Mesendoderm (in vitro differentiated cells): ENCODE results near the gene CRADD. TPM values are rescaled to one million over a fixed set of nuclear protein-coding genes. Genes with fewer than 3 reads are reported as not detected.

Source experiments
- DNase-seq: peaks from one replicate; pipeline ENCODE4 v3.0.0; 2013
- H2AK5ac ChIP-seq: 2 replicates; pipeline ENCODE4 v1.6.1; 2013; ENCODE audit warnings: low read length, inconsistent platforms
- H2BK120ac ChIP-seq: 2 replicates; pipeline ENCODE4 v1.6.1; 2013; ENCODE audit warnings: low read depth, mild to moderate bottlenecking, low read length, moderate library complexity, mixed read lengths
- H2BK15ac ChIP-seq: replicated peaks from 2 replicates; pipeline ENCODE4 v1.6.1; 2013; ENCODE audit warnings: low read depth, mild to moderate bottlenecking, moderate library complexity
- H2BK5ac ChIP-seq: 2 replicates; pipeline ENCODE4 v1.6.1; 2013; ENCODE audit warnings: low read length, inconsistent platforms
- H3K18ac ChIP-seq: 2 replicates; pipeline ENCODE4 v1.6.1; 2013; ENCODE audit warnings: mild to moderate bottlenecking, low read length, mixed read lengths
- H3K23ac ChIP-seq: one replicate; pipeline ENCODE4 v1.6.1; 2013; ENCODE audit warnings: low read length
- H3K27ac ChIP-seq: 2 replicates; pipeline ENCODE4 v1.5.1; 2013; ENCODE audit warnings: low read depth, mild to moderate bottlenecking, inconsistent platforms, low read length, moderate library complexity
- H3K27me3 ChIP-seq: 2 replicates; pipeline ENCODE4 v1.6.1; 2013; ENCODE audit warnings: low read length, control low read depth, mild to moderate bottlenecking, inconsistent platforms; ENCODE audit not compliant: insufficient read depth, poor library complexity
- H3K36me3 ChIP-seq: 2 replicates; pipeline ENCODE4 v1.6.1; 2013; ENCODE audit warnings: low read length, inconsistent platforms; ENCODE audit not compliant: control insufficient read depth, insufficient read depth
- H3K4ac ChIP-seq: one replicate; pipeline ENCODE4 v1.6.1; 2013; ENCODE audit warnings: low read depth, mild to moderate bottlenecking, low read length, moderate library complexity
- H3K4me1 ChIP-seq: 2 replicates; pipeline ENCODE4 v1.6.1; 2013; ENCODE audit warnings: low read depth, low read length, inconsistent platforms; ENCODE audit not compliant: control insufficient read depth
- H3K4me2 ChIP-seq: 2 replicates; pipeline ENCODE4 v1.6.1; 2013; ENCODE audit warnings: low read length
- H3K4me3 ChIP-seq: 2 replicates; pipeline ENCODE4 v1.5.1; 2013; ENCODE audit warnings: mild to moderate bottlenecking, low read length
- H3K56ac ChIP-seq: one replicate; pipeline ENCODE4 v1.6.1; 2013; ENCODE audit warnings: low read length
- H3K79me1 ChIP-seq: 2 replicates; pipeline ENCODE4 v1.6.1; 2013; ENCODE audit warnings: low read length, inconsistent platforms
- H3K79me2 ChIP-seq: 2 replicates; pipeline ENCODE4 v1.6.1; 2013; ENCODE audit warnings: mild to moderate bottlenecking, low read length; ENCODE audit not compliant: control insufficient read depth, insufficient read depth
- H3K9ac ChIP-seq: 2 replicates; pipeline ENCODE4 v1.6.1; 2013; ENCODE audit warnings: low read length, inconsistent platforms
- H4K5ac ChIP-seq: one replicate; pipeline ENCODE4 v1.6.1; 2013; ENCODE audit warnings: low read length
- H4K8ac ChIP-seq: one replicate; pipeline ENCODE4 v1.6.1; 2013; ENCODE audit warnings: low read depth, mild to moderate bottlenecking, control low read depth, low read length, moderate library complexity
- WGBS: extraction: QIAGEN DNeasy Blood & Tissue Kit; methylation state at CpG from one replicate; pipeline ENCODE4 v1.1.7; 2013; ENCODE audit warnings: low lambda C conversion rate, missing lambda C conversion rate; ENCODE audit not compliant: insufficient coverage; ENCODE audit errors: extremely low coverage; 5-methylcytosine and 5-hydroxymethylcytosine counted together
- polyA plus RNA-seq, 2 experiments: library from polyadenylated mRNA; stranded (reverse); fragments of 200-250 nt; gene quantifications; one replicate each; pipeline ENCODE4 v1.2.3, GENCODE V29; 2013

CRADD gene
- polyA plus RNA-seq (2013, experiment 1 of 2): 5.3 TPM
- 6.1 TPM for polyA plus RNA-seq (2013, experiment 2 of 2)

DNA sequence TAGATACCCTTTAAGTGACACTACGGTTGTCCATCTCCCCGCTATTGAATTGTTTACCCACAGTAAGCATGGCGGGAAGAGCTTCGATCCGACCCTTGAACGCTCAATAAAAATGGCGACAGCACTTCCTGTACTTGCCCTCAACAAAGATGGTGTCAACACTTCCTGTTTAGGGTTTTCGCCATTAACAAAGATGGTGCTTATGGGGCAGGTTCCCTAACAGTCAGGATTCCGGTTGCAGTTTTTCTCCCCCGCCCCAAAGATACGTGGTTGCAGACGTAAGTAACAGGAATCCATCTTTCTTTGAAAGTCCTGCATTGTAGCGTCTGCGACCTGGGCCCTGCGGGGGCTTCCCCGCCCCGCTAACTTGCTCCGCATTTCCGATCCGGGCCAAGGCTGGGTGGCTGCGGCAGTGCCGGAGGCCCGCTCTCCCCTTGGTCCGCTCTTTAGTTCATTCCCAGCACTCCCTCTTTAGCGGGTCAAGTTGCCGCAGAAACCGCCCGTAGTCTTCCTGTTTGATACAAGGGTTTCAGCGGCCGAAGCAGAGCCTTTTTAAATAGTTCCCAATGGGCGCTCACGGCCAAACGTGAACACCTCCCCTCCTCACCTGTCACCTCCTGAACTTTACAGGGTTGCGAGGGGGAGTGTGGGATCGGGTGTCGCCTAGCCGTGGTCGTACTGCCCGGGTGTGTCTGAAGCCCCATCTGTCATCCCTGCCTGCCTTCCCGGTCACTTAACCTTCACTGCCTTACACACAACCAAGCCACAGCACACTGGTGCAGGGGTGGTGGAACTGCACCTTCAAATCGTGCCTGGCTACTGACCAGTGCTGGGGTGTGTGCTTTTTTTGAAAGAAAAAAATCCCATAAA, at the start of gene CRADD:
Gene CRADD (plus strand): TSS at position 181 of the 870 bp plus-strand sequence.
- Histone ChIP-seq H3K79me1 (no peaks in the 10 kb centered on the region), H3K4me2 (peak within 1 kb of the TSS; percentile 91), H2BK120ac (no peak within 1 kb of the TSS), H2BK15ac (no peak within 1 kb of the TSS), H4K8ac (peak within 1 kb of the TSS; percentile 77), H3K36me3 (no peaks in the 10 kb centered on the region), H3K18ac (peak within 1 kb of the TSS; percentile 82), H3K27me3 (no peaks in the 10 kb centered on the region), H3K9ac (peak within 1 kb of the TSS; percentile 91), H3K27ac (peak within 1 kb of the TSS; percentile 98), H4K5ac (peak within 1 kb of the TSS; percentile 95), H3K56ac (peak within 1 kb of the TSS; percentile 98), H2BK5ac (peak within 1 kb of the TSS; percentile 76), H3K23ac (peak within 1 kb of the TSS; percentile 81), H3K79me2 (no peaks in the 10 kb centered on the region), H3K4ac (peak within 1 kb of the TSS; percentile 93), H3K4me3 (peak within 1 kb of the TSS; percentile 56), H3K4me1 (peaks cover 6% of the 10 kb centered on the region), H2AK5ac (no peak within 1 kb of the TSS)
- no CpG with 5 or more reads among the region's 41 CpGs for WGBS
- peak; percentile 99 for DNase-seq

DNA sequence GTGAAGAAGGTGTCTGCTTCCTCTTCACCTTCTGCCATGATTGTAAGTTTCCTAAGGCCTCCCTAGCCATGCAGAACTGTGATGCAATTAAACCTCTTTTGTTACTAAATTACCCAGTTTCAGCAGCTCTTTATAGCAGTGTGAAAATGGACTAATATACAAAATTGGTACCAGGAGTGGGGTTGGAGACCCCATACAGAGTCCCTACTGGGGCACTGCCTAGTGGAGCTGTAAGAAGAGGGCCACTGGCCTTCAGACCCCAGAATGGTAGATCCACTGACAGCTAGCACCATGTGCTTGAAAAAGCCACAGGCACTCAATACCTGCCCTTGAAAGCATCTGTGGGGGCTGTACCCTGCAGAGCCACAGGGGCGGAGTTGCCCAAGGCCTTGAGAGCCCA, 44.8 kb upstream of the CRADD start:
- no peak overlapping the region for H3K4me2 ChIP-seq
- no peak overlapping the region for H2BK15ac ChIP-seq
- H3K4me1 ChIP-seq: no peaks in the 10 kb centered on the region
- H3K4ac ChIP-seq: no peak overlapping the region
- H2AK5ac ChIP-seq: no peak overlapping the region
- H3K79me1 ChIP-seq: no peaks in the 10 kb centered on the region
- no peak overlapping the region for H4K8ac ChIP-seq
- no peak overlapping the region for H2BK5ac ChIP-seq
- no peaks in the 10 kb centered on the region for H3K36me3 ChIP-seq
- H3K27me3 ChIP-seq: no peaks in the 10 kb centered on the region
- no peak overlapping the region for H3K23ac ChIP-seq
- WGBS: no CpG with 5 or more reads among the region's 1 CpG
- DNase-seq: no peak
- no peak overlapping the region for H3K9ac ChIP-seq
- no peak overlapping the region for H3K56ac ChIP-seq
- H3K4me3 ChIP-seq: no peak overlapping the region
- H4K5ac ChIP-seq: no peak overlapping the region
- H3K79me2 ChIP-seq: no peaks in the 10 kb centered on the region
- H3K27ac ChIP-seq: no peak overlapping the region
- no peak overlapping the region for H3K18ac ChIP-seq
- no peak overlapping the region for H2BK120ac ChIP-seq

DNA sequence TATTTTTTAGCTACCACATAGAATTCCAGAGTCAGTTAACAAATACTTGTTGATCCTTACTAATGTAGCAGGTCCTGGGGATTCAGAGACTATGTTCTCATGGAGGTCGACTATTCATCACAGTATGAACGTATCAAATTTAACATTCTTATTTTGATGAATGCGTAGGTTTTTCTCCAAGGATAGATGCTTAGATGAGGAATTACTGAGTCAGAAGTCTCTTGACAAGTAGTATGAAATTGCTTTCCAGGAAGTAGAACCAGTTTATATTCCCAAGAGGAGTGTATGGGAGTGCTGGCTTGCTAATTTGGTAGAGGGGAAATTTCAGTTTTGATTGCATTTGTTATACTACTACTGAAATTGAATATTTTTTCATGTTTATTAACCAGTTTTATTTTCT, 42.8 kb upstream of the CRADD start:
- H3K27ac ChIP-seq: no peak overlapping the region
- no peak overlapping the region for H2BK5ac ChIP-seq
- H3K79me1 ChIP-seq: no peaks in the 10 kb centered on the region
- no peaks in the 10 kb centered on the region for H3K36me3 ChIP-seq
- no peaks in the 10 kb centered on the region for H3K27me3 ChIP-seq
- no peak overlapping the region for H2BK120ac ChIP-seq
- H3K9ac ChIP-seq: no peak overlapping the region
- H3K4ac ChIP-seq: no peak overlapping the region
- no peak overlapping the region for H3K4me3 ChIP-seq
- H3K79me2 ChIP-seq: no peaks in the 10 kb centered on the region
- DNase-seq: no peak
- H3K18ac ChIP-seq: no peak overlapping the region
- H4K5ac ChIP-seq: no peak overlapping the region
- no peak overlapping the region for H4K8ac ChIP-seq
- H3K56ac ChIP-seq: no peak overlapping the region
- no peak overlapping the region for H2AK5ac ChIP-seq
- no peak overlapping the region for H3K4me2 ChIP-seq
- H3K4me1 ChIP-seq: no peaks in the 10 kb centered on the region
- no CpG with 5 or more reads among the region's 3 CpGs for WGBS
- no peak overlapping the region for H2BK15ac ChIP-seq
- H3K23ac ChIP-seq: no peak overlapping the region

DNA sequence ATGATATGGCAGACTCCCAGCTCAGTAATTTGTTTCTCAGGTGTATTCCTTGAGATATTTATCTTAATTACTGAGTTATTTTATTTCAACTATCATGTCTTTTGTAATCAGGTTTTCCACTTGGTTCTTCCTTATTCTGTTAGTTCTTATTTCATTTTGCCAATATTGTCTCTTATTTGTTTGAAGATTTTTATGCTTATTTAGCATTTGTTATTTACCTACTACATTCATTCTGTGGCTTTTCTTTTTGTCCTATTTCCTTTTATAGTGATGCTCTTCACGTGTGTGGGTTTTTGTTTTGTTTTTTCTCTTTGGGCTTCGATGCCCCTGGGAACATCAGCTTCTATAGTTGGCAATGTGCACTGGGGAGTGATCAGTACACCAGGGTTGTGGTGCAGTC, 40.5 kb upstream of the CRADD start:
- Histone ChIP-seq H4K5ac (no peak overlapping the region), H3K36me3 (no peaks in the 10 kb centered on the region), H3K18ac (no peak overlapping the region), H3K27me3 (no peaks in the 10 kb centered on the region), H3K56ac (no peak overlapping the region), H3K79me1 (no peaks in the 10 kb centered on the region), H3K4me2 (no peak overlapping the region), H2AK5ac (no peak overlapping the region), H2BK120ac (no peak overlapping the region), H3K79me2 (no peaks in the 10 kb centered on the region), H3K23ac (no peak overlapping the region), H3K9ac (no peak overlapping the region), H3K4ac (no peak overlapping the region), H3K4me3 (no peak overlapping the region), H3K27ac (no peak overlapping the region), H4K8ac (no peak overlapping the region), H2BK5ac (no peak overlapping the region), H3K4me1 (no peaks in the 10 kb centered on the region), H2BK15ac (no peak overlapping the region)
- WGBS: no CpG with 5 or more reads among the region's 2 CpGs
- DNase-seq: no peak

DNA sequence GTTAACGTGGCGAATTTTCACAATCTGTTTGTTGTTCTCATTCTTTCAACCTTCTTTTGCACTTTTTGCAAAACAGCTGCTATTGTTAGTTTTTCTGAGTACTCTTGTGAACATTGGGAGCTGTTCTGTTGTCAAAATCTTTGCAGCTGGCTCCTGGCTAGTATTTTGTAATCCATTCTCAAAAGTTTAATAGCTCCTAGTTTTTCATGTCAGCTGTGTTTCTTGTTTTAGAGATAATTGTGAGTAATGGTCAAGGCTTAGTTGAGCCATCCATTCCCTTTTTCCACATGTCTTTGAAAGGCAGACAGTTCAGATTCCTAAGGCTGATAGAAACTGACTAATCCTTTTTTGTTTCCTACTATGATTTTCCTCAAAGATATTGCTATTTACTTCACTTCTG, 39.1 kb upstream of the CRADD start:
- Histone ChIP-seq H3K56ac (no peak overlapping the region), H3K4me3 (no peak overlapping the region), H3K4ac (no peak overlapping the region), H3K27ac (no peak overlapping the region), H3K23ac (no peak overlapping the region), H3K79me1 (no peaks in the 10 kb centered on the region), H2AK5ac (no peak overlapping the region), H3K4me2 (no peak overlapping the region), H3K9ac (no peak overlapping the region), H3K79me2 (no peaks in the 10 kb centered on the region), H3K18ac (no peak overlapping the region), H4K8ac (no peak overlapping the region), H2BK15ac (no peak overlapping the region), H4K5ac (no peak overlapping the region), H3K27me3 (no peaks in the 10 kb centered on the region), H3K4me1 (no peaks in the 10 kb centered on the region), H3K36me3 (no peaks in the 10 kb centered on the region), H2BK120ac (no peak overlapping the region), H2BK5ac (no peak overlapping the region)
- DNase-seq: no peak
- WGBS: no CpG with 5 or more reads among the region's 2 CpGs
